ENCODE results near the gene IRAK1.

IRAK1 gene

GRCh38 chrX:153988493-153988892 is 31.2 kb downstream of the IRAK1 start (continued):
- TF ChIP-seq ZBTB7A (tag by site-specific recombination; IDR thresholded peaks at IDR 0.05; ENCODE audit: low read depth) = no peak
- no peak for TF ChIP-seq ZNF211 (tag by site-specific recombination; IDR thresholded peaks at IDR 0.05; ENCODE audit: low read depth)

GRCh38 chrX:153984351-153985178 is 35.1 kb downstream of the IRAK1 start:
- POLR2A ChIA-PET = no interaction called here
- Histone ChIP-seq H3K9me3 (ENCODE audit: control insufficient read depth, insufficient read depth, low read depth, low read length) (no peaks in the 10 kb centered on the region), H3K4me3 (ENCODE audit: low read depth, low read length) (no peak overlapping the region), H3K36me3 (ENCODE audit: control insufficient read depth in 2 of 2, insufficient read depth in 1 of 2, low read length in 2 of 2) (no peaks in the 10 kb centered on the region), H3K27ac (ENCODE audit: extremely low read depth, low read depth, low read length) (no peak overlapping the region), H3K4me1 (ENCODE audit: control insufficient read depth, insufficient read depth, low read length) (no peaks in the 10 kb centered on the region)
- CTCF ChIA-PET = interaction anchor here (1.2 kb wide), 1 partner anchor 29 kb away, joined by 4 read pairs; no protein-coding TSS in a partner anchor
- TF ChIP-seq ZBTB10 (tag by site-specific recombination; IDR thresholded peaks at IDR 0.05) (no peak), ZFP3 (tag by site-specific recombination; IDR thresholded peaks at IDR 0.05; ENCODE audit: low read depth) (no peak), ZNF16 (tag by site-specific recombination; IDR thresholded peaks at IDR 0.05; ENCODE audit: low read depth) (no peak), ZNF221 (tag by site-specific recombination; IDR thresholded peaks at IDR 0.05; ENCODE audit: borderline replicate concordance) (no peak), ZNF768 (tag by site-specific recombination; IDR thresholded peaks at IDR 0.05) (no peak), FEZF1 (tag by site-specific recombination; IDR thresholded peaks at IDR 0.05) (no peak), RBAK (tag by site-specific recombination; IDR thresholded peaks at IDR 0.05) (no peak), ZNF560 (tag by site-specific recombination; IDR thresholded peaks at IDR 0.05; ENCODE audit: borderline replicate concordance) (no peak), OSR2 (tag by site-specific recombination; IDR thresholded peaks at IDR 0.05) (no peak), ZBTB6 (tag by site-specific recombination; IDR thresholded peaks at IDR 0.05) (no peak), ZBTB7A (tag by site-specific recombination; IDR thresholded peaks at IDR 0.05; ENCODE audit: low read depth) (no peak), ZSCAN30 (tag by site-specific recombination; IDR thresholded peaks at IDR 0.05) (no peak), KLF16 (tag by site-specific recombination; IDR thresholded peaks at IDR 0.05) (no peak), ZNF423 (tag by site-specific recombination; IDR thresholded peaks at IDR 0.05) (no peak), ZNF155 (tag by site-specific recombination; IDR thresholded peaks at IDR 0.05) (no peak), ZNF629 (tag by site-specific recombination; IDR thresholded peaks at IDR 0.05) (no peak)

GRCh38 chrX:153983321-153983801 is 36.3 kb downstream of the IRAK1 start:
- ChIA-PET CTCF (no interaction called here), POLR2A (no interaction called here)
- H3K36me3 ChIP-seq (ENCODE audit: control insufficient read depth in 2 of 2, insufficient read depth in 1 of 2, low read length in 2 of 2) = no peaks in the 10 kb centered on the region
- TF ChIP-seq ZBTB7A (tag by site-specific recombination; IDR thresholded peaks at IDR 0.05; ENCODE audit: low read depth) (no peak), ZNF391 (tag by site-specific recombination; IDR thresholded peaks at IDR 0.05; ENCODE audit: borderline replicate concordance, low read depth) (no peak), ZNF280C (tag by site-specific recombination; IDR thresholded peaks at IDR 0.05) (no peak), ZNF211 (tag by site-specific recombination; IDR thresholded peaks at IDR 0.05; ENCODE audit: low read depth) (no peak), ZNF404 (tag by site-specific recombination; IDR thresholded peaks at IDR 0.05) (no peak), ZNF112 (tag by site-specific recombination; IDR thresholded peaks at IDR 0.05) (no peak), HOXA7 (CRISPR knock-in tag; IDR thresholded peaks at IDR 0.05; ENCODE audit: borderline replicate concordance) (no peak), ZNF501 (tag by site-specific recombination; IDR thresholded peaks at IDR 0.05) (no peak)
- no peaks in the 10 kb centered on the region for H3K9me3 ChIP-seq (ENCODE audit: control insufficient read depth, insufficient read depth, low read depth, low read length)
- no peak overlapping the region for H3K4me3 ChIP-seq (ENCODE audit: low read depth, low read length)
- no peak overlapping the region for H3K27ac ChIP-seq (ENCODE audit: extremely low read depth, low read depth, low read length)
- no peaks in the 10 kb centered on the region for H3K4me1 ChIP-seq (ENCODE audit: control insufficient read depth, insufficient read depth, low read length)
